ENCODE data around the gene ANKRD40CL.
"Not testable (repeated sequence)": the region's sequence is repeated elsewhere in the genome, so short reads cannot be mapped to it uniquely, and the experiment has no call there.

The ANKRD40CL gene

GRCh38 chr17:50758524-50758923 lies 8.8 kb downstream of the ANKRD40CL start:
- no peak for DNase-seq

GRCh38 chr17:50754521-50754920 lies 12.8 kb downstream of the ANKRD40CL start:
- DNase-seq, result no peak

- no peak for DNase-seq
These were observed 18.1 kb downstream of the ANKRD40CL start for GRCh38 chr17:50749245-50749644.

- no peak for DNase-seq
These were observed 21.7 kb downstream of the ANKRD40CL start for GRCh38 chr17:50745631-50746030.

- DNase-seq, result no peak
These were observed 28.2 kb downstream of the ANKRD40CL start for GRCh38 chr17:50739098-50739497.

- DNase-seq, result no peak
These were observed 30.1 kb downstream of the ANKRD40CL start for GRCh38 chr17:50737118-50737698.

GRCh38 chr17:50735287-50735686 lies 32.0 kb downstream of the ANKRD40CL start:
- DNase-seq, result no peak

GRCh38 chr17:50731575-50732460 lies 35.5 kb downstream of the ANKRD40CL start:
- DNase-seq, result no peak

- DNase-seq, result no peak
These were observed 38.2 kb downstream of the ANKRD40CL start for GRCh38 chr17:50728881-50729765.

GRCh38 chr17:50728112-50728429 lies 39.2 kb downstream of the ANKRD40CL start:
- DNase-seq, result no peak

- DNase-seq, result no peak
These were observed 41.3 kb downstream of the ANKRD40CL start for GRCh38 chr17:50725769-50726655.

- not testable (repeated sequence) for DNase-seq
These were observed 42.7 kb downstream of the ANKRD40CL start for GRCh38 chr17:50724622-50725021.

GRCh38 chr17:50722746-50723145 lies 44.6 kb downstream of the ANKRD40CL start:
- DNase-seq, result no peak

- DNase-seq, result no peak
These were observed 45.9 kb downstream of the ANKRD40CL start for GRCh38 chr17:50721194-50722010.

GRCh38 chr17:50719924-50720794 lies 47.2 kb downstream of the ANKRD40CL start:
- DNase-seq, result no peak

- DNase-seq, result no peak
These were observed 48.0 kb downstream of the ANKRD40CL start, which contains the start of gene LUC7L3 for GRCh38 chr17:50719144-50719923. Gene LUC7L3, plus strand, starts transcription at chr17:50719603. Its CDS starts 130 bp downstream, at chr17:50719733.

- no peak for DNase-seq
These were observed 51.8 kb downstream of the ANKRD40CL start for GRCh38 chr17:50715471-50715870.

GRCh38 chr17:50712641-50713040 lies 54.7 kb downstream of the ANKRD40CL start:
- no peak for DNase-seq
